HCT116 (cell line): ENCODE data around the gene IPCEF1. TPM values are rescaled to one million over a fixed set of nuclear protein-coding genes. Genes with fewer than 3 reads are reported as not detected.

ENCODE experiments used
- ATAC-seq: fragments of 200-7000 bp; cut with Tn5 transposase; 2 replicates; pipeline ENCODE4 v1.9.1; 2020; ENCODE audit warnings: mild to moderate bottlenecking, moderate library complexity
- BruUV-seq: library from RNA; stranded (reverse); fragments of 400-500 nt; replicated peaks from 2 replicates; lab custom pipeline; 2021; lab: Mats Ljungman, UMichigan
- CTCF ChIA-PET: fragments of 300-600 bp; sonication (Branson Sonifier 250); formaldehyde crosslinking; loops from one replicate; lab custom pipeline; 2021; ENCODE audit warnings: antibody characterized with exemption; lab: Charles Lee
- POLR2A ChIA-PET: fragments of 300-600, 350-600 bp; sonication (Branson Sonifier 250); formaldehyde crosslinking; loops from one replicate; lab custom pipeline; 2021; ENCODE audit warnings: antibody characterized with exemption; lab: Charles Lee
- RAD21 ChIA-PET, 2 experiments: fragments of 300-600 bp; sonication (Branson Sonifier 250); formaldehyde crosslinking; loops; one replicate each; lab custom pipeline; 2023; ENCODE audit warnings: low total read pairs in 2 of 2; ENCODE audit not compliant: uncharacterized antibody in 2 of 2, unreplicated experiment in 2 of 2, low non-redundant PET in 1 of 2; lab: Charles Lee
- DNase-seq: peaks from one replicate; pipeline ENCODE4 v3.0.0-alpha.2; 2010; ENCODE audit warnings: low read depth, low spot score
- H2AFZ ChIP-seq: fragments of 200-600 bp; shearing (Covaris generic), sonication (generic); 2 replicates; pipeline ENCODE4 v1.6.1; 2017; ENCODE audit warnings: low read depth, mixed run types, mixed read lengths, antibody characterized with exemption, low read length; ENCODE audit not compliant: poor library complexity, severe bottlenecking
- H3K27ac ChIP-seq: 2 replicates; pipeline ENCODE4 v1.5.1; 2012; ENCODE audit warnings: low read depth, low read length
- H3K27me3 ChIP-seq: fragments of 200-600 bp; sonication (generic); 2 replicates; pipeline ENCODE4 v1.6.1; 2016; ENCODE audit warnings: mixed run types, low read length, mixed read lengths; ENCODE audit not compliant: insufficient read depth
- H3K36me3 ChIP-seq, 2 experiments: fragments of 200-500 bp in 1 of 2; fragments of 200-600 bp in 1 of 2; sonication (Bioruptor generic) in 1 of 2; sonication (generic) in 1 of 2; 2 replicates each; pipeline versions ENCODE4 v1.5.1 to v1.6.1; 2014 to 2016; ENCODE audit warnings: low read length in 2 of 2, inconsistent platforms in 1 of 2, mixed read lengths in 1 of 2, mixed run types in 1 of 2; ENCODE audit not compliant: insufficient read depth in 2 of 2, control insufficient read depth in 1 of 2
- H3K4me1 ChIP-seq, 2 experiments: fragments of 200-600 bp in 1 of 2; sonication (generic) in 1 of 2; 2 replicates each; pipeline versions ENCODE4 v1.5.1 to v1.6.1; 2012 to 2017; ENCODE audit warnings: low read length in 2 of 2, inconsistent platforms in 1 of 2, mild to moderate bottlenecking in 1 of 2, mixed read lengths in 1 of 2, mixed run types in 1 of 2, moderate library complexity in 1 of 2; ENCODE audit not compliant: insufficient read depth in 2 of 2, control insufficient read depth in 1 of 2
- H3K4me2 ChIP-seq: fragments of 200-600 bp; sonication (generic); 2 replicates; pipeline ENCODE4 v1.6.1; 2017; ENCODE audit warnings: mixed run types, low read length, mixed read lengths
- H3K4me3 ChIP-seq, 2 experiments: fragments of 200-600 bp in 1 of 2; sonication (generic) in 1 of 2; replicated peaks in 1 of 2; 2 replicates each; pipeline ENCODE4 v1.5.1; 2011 to 2016; ENCODE audit warnings: low read length in 2 of 2, control low read depth in 1 of 2, low read depth in 1 of 2, mild to moderate bottlenecking in 1 of 2, mixed read lengths in 1 of 2, mixed run types in 1 of 2
- H3K79me2 ChIP-seq: fragments of 200-600 bp; sonication (generic); 2 replicates; pipeline ENCODE4 v1.6.1; 2017; ENCODE audit warnings: mild to moderate bottlenecking, mixed run types, low read length, moderate library complexity, mixed read lengths; ENCODE audit not compliant: insufficient read depth
- H3K9ac ChIP-seq: fragments of 200-600 bp; sonication (generic); 2 replicates; pipeline ENCODE4 v1.6.1; 2016; ENCODE audit warnings: low read length, mixed read lengths
- H3K9me2 ChIP-seq: fragments of 200-600 bp; sonication (generic), shearing (Covaris generic); 2 replicates; pipeline ENCODE4 v1.6.1; 2017; ENCODE audit warnings: mixed run types, mild to moderate bottlenecking, moderate library complexity; ENCODE audit not compliant: insufficient read depth
- H3K9me3 ChIP-seq, 2 experiments: fragments of 200-500 bp in 1 of 2; fragments of 200-600 bp in 1 of 2; sonication (Bioruptor generic) in 1 of 2; sonication (generic) in 1 of 2; 2 replicates each; pipeline ENCODE4 v1.6.1; 2014 to 2017; ENCODE audit warnings: low read length in 2 of 2, mixed read lengths in 2 of 2, inconsistent platforms in 1 of 2, low read depth in 1 of 2, mild to moderate bottlenecking in 1 of 2, mixed run types in 1 of 2, moderate library complexity in 1 of 2; ENCODE audit not compliant: control insufficient read depth in 1 of 2, insufficient read depth in 1 of 2
- H4K20me1 ChIP-seq: fragments of 200-600 bp; sonication (generic), shearing (Covaris generic); 2 replicates; pipeline ENCODE4 v1.6.1; 2017; ENCODE audit warnings: mixed run types, mild to moderate bottlenecking, moderate library complexity; ENCODE audit not compliant: insufficient read depth
- CEBPB ChIP-seq: IDR thresholded peaks from 2 replicates; pipeline ENCODE4 v1.6.1; 2012; ENCODE audit warnings: low read depth
- EZH2phosphoT487 ChIP-seq: fragments of 200-600 bp; IDR thresholded peaks from 2 replicates; pipeline ENCODE4 v1.6.1; 2018; ENCODE audit warnings: antibody characterized with exemption, borderline replicate concordance
- POLR2A ChIP-seq: IDR thresholded peaks from 2 replicates; pipeline ENCODE4 v1.7.0; 2011; ENCODE audit warnings: borderline replicate concordance; ENCODE audit not compliant: insufficient read depth, insufficient read length; ENCODE audit errors: extremely low read depth
- SIN3A ChIP-seq: IDR thresholded peaks from 2 replicates; pipeline ENCODE4 v1.6.1; 2012; ENCODE audit warnings: low read depth
- SRF ChIP-seq: IDR thresholded peaks from 2 replicates; pipeline ENCODE4 v1.6.1; 2012; ENCODE audit warnings: low read depth
- intact Hi-C: fragments of 100-400 bp; cut with micrococcal nuclease; formaldehyde crosslinking; loops from 2 replicates; pipeline ENCODE4 v1.10.0; 2022
- total RNA-seq: library from RNA; stranded (reverse); gene quantifications from one replicate; pipeline ENCODE4 v1.2.1, GENCODE V29; 2021; ENCODE audit not compliant: unreplicated experiment
- TF ChIP-seq, protein P1 (sequence below): IDR thresholded peaks from 2 replicates; pipeline ENCODE4 v1.6.1; 2012
- TF ChIP-seq, protein P2 (sequence below): IDR thresholded peaks from 2 replicates; pipeline ENCODE4 v1.6.1; 2012; ENCODE audit warnings: low read depth
- TF ChIP-seq, protein P3 (sequence below): IDR thresholded peaks from 2 replicates; pipeline ENCODE4 v1.6.1; 2011; ENCODE audit warnings: mild to moderate bottlenecking, low read length, moderate library complexity; ENCODE audit not compliant: insufficient replicate concordance; ENCODE audit errors: extremely low read depth
- TF ChIP-seq, protein P4 (sequence below): IDR thresholded peaks from 2 replicates; pipeline ENCODE4 v1.6.1; 2012
- TF ChIP-seq, protein P5 (sequence below), 3 experiments: fragments of 200-600 bp in 1 of 3; sonication (generic) in 1 of 3; IDR thresholded peaks in 2 of 3; conservative IDR thresholded peaks in 1 of 3; 2 replicates each; pipeline ENCODE4 v1.5.1; 2012 to 2017; ENCODE audit warnings: low read depth in 2 of 3, low read length in 2 of 3, antibody characterized with exemption in 1 of 3, borderline replicate concordance in 1 of 3, control low read depth in 1 of 3, mild to moderate bottlenecking in 1 of 3, mixed read lengths in 1 of 3, mixed run types in 1 of 3, moderate library complexity in 1 of 3; ENCODE audit not compliant: insufficient read depth in 1 of 3

Gene IPCEF1
- total RNA-seq, 1 experiment from 2014 or later, result 0.32 TPM

DNA sequence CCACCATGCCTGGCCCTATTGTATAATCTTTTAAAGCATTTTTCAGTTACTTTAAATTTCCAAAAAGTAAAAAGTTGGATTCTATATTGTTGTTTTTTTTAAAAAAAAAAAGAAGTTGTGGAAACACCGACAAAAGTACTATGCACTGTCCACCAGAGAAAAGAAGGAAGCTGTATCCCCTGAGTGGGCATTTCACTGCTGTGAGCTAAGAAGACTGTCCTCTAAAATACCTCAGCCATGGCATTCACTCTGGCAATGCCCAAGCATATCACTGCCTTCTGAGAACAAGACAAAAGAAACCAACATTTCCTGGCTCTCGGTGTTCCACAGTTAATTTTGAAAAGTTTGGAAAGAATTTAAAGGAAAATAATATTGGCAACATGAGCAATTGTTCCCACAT is 117.8 kb downstream of the IPCEF1 start:
- Histone ChIP-seq H2AFZ (no peak overlapping the region), H3K27ac (no peak overlapping the region), H3K9me2 (no peaks in the 10 kb centered on the region), H3K36me3 (no peaks in the 10 kb centered on the region), H3K9me3 (no peaks in the 10 kb centered on the region), H4K20me1 (no peaks in the 10 kb centered on the region), H3K79me2 (no peaks in the 10 kb centered on the region), H3K27me3 (no peaks in the 10 kb centered on the region), H3K4me2 (no peak overlapping the region), H3K4me3 (no peak overlapping the region), H3K9ac (no peak overlapping the region), H3K4me1 (peaks cover 0 to 8% of the 10 kb centered on the region in 2 experiments; a peak in 2 of 4 replicates)
- DNase-seq (no peak), ATAC-seq (no peak)
- ChIA-PET CTCF (no interaction called here), RAD21 (no interaction called here), POLR2A (no interaction called here)
- no peak for TF ChIP-seq EZH2phosphoT487
- no peak for TF ChIP-seq SRF
- TF ChIP-seq, protein P1, sequence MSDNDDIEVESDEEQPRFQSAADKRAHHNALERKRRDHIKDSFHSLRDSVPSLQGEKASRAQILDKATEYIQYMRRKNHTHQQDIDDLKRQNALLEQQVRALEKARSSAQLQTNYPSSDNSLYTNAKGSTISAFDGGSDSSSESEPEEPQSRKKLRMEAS, result no peak
- TF ChIP-seq POLR2A, result no peak
- no peak for TF ChIP-seq SIN3A
- TF ChIP-seq CEBPB, result no peak
- TF ChIP-seq, protein P2, sequence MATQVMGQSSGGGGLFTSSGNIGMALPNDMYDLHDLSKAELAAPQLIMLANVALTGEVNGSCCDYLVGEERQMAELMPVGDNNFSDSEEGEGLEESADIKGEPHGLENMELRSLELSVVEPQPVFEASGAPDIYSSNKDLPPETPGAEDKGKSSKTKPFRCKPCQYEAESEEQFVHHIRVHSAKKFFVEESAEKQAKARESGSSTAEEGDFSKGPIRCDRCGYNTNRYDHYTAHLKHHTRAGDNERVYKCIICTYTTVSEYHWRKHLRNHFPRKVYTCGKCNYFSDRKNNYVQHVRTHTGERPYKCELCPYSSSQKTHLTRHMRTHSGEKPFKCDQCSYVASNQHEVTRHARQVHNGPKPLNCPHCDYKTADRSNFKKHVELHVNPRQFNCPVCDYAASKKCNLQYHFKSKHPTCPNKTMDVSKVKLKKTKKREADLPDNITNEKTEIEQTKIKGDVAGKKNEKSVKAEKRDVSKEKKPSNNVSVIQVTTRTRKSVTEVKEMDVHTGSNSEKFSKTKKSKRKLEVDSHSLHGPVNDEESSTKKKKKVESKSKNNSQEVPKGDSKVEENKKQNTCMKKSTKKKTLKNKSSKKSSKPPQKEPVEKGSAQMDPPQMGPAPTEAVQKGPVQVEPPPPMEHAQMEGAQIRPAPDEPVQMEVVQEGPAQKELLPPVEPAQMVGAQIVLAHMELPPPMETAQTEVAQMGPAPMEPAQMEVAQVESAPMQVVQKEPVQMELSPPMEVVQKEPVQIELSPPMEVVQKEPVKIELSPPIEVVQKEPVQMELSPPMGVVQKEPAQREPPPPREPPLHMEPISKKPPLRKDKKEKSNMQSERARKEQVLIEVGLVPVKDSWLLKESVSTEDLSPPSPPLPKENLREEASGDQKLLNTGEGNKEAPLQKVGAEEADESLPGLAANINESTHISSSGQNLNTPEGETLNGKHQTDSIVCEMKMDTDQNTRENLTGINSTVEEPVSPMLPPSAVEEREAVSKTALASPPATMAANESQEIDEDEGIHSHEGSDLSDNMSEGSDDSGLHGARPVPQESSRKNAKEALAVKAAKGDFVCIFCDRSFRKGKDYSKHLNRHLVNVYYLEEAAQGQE, result no peak
- TF ChIP-seq, protein P3, sequence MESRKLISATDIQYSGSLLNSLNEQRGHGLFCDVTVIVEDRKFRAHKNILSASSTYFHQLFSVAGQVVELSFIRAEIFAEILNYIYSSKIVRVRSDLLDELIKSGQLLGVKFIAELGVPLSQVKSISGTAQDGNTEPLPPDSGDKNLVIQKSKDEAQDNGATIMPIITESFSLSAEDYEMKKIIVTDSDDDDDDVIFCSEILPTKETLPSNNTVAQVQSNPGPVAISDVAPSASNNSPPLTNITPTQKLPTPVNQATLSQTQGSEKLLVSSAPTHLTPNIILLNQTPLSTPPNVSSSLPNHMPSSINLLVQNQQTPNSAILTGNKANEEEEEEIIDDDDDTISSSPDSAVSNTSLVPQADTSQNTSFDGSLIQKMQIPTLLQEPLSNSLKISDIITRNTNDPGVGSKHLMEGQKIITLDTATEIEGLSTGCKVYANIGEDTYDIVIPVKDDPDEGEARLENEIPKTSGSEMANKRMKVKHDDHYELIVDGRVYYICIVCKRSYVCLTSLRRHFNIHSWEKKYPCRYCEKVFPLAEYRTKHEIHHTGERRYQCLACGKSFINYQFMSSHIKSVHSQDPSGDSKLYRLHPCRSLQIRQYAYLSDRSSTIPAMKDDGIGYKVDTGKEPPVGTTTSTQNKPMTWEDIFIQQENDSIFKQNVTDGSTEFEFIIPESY, result no peak
- TF ChIP-seq, protein P4, sequence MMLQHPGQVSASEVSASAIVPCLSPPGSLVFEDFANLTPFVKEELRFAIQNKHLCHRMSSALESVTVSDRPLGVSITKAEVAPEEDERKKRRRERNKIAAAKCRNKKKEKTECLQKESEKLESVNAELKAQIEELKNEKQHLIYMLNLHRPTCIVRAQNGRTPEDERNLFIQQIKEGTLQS, result no peak
- TF ChIP-seq, protein P5, sequence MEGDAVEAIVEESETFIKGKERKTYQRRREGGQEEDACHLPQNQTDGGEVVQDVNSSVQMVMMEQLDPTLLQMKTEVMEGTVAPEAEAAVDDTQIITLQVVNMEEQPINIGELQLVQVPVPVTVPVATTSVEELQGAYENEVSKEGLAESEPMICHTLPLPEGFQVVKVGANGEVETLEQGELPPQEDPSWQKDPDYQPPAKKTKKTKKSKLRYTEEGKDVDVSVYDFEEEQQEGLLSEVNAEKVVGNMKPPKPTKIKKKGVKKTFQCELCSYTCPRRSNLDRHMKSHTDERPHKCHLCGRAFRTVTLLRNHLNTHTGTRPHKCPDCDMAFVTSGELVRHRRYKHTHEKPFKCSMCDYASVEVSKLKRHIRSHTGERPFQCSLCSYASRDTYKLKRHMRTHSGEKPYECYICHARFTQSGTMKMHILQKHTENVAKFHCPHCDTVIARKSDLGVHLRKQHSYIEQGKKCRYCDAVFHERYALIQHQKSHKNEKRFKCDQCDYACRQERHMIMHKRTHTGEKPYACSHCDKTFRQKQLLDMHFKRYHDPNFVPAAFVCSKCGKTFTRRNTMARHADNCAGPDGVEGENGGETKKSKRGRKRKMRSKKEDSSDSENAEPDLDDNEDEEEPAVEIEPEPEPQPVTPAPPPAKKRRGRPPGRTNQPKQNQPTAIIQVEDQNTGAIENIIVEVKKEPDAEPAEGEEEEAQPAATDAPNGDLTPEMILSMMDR (IDR thresholded peaks at IDR 0.05 in 2 of 3, conservative IDR thresholded peaks at IDR 0.05 in 1 of 3; ENCODE audit: borderline replicate concordance in 1 of 3, insufficient read depth in 1 of 3, low read depth in 2 of 3, low read length in 2 of 3), result no peak
- BruUV-seq, result no TSS peak
- intact Hi-C loops, result no loop called here
